Stomach (tissue), 4 donors: ENCODE results near the gene TRAF3.

ENCODE experiments used
- CTCF ChIP-seq, 7 experiments: fragments of 450-650 bp in 4 of 7; fragments of 200-600 bp in 3 of 7; sonication (generic) in 3 of 7; IDR thresholded peaks; one replicate each; pipeline ENCODE4 v1.5.1; 2016 to 2019; ENCODE audit warnings: antibody characterized with exemption in 7 of 7, control low read depth in 2 of 7, mild to moderate bottlenecking in 1 of 7
- POLR2AphosphoS5 ChIP-seq, 3 donors: sonication (generic); formaldehyde crosslinking; IDR thresholded peaks; one replicate each; pipeline ENCODE4 v1.6.1; 2016; ENCODE audit warnings: antibody characterized with exemption in 3 of 3

- TF ChIP-seq CTCF (IDR thresholded peaks at IDR 0.05) (no peak), POLR2AphosphoS5 (IDR thresholded peaks at IDR 0.05) (no peak)
These were observed 48.7 kb upstream of the TRAF3 start for GRCh38 chr14:102728501-102728900.
